IMR-90 (cell line): ENCODE measurements around the gene MOB3B. TPM values are rescaled to one million over a fixed set of nuclear protein-coding genes. Genes with fewer than 3 reads are reported as not detected.

Experiments used
- ATAC-seq: fragments of 200-7000 bp; cut with Tn5 transposase; 2 replicates; pipeline ENCODE4 v1.9.1; 2020; ENCODE audit warnings: low read depth, mild to moderate bottlenecking, moderate library complexity
- BruUV-seq: library from RNA; stranded (reverse); fragments of 400-500 nt; replicated peaks from 2 replicates; lab custom pipeline; 2021; lab: Mats Ljungman, UMichigan
- CTCF ChIA-PET: fragments of 300-600 bp; formaldehyde crosslinking; extraction: SDS; loops from one replicate; lab custom pipeline; 2021; ENCODE audit warnings: antibody characterized with exemption; lab: Yijun Ruan, JAX
- POLR2A ChIA-PET: fragments of 300-600 bp; sonication (Branson Sonifier 250); formaldehyde crosslinking; loops from one replicate; lab custom pipeline; 2022; ENCODE audit warnings: antibody characterized with exemption; ENCODE audit not compliant: unreplicated experiment; lab: Charles Lee
- DNase-seq: peaks from one replicate; pipeline ENCODE4 v3.0.0; 2013
- H2AFZ ChIP-seq: replicated peaks from 2 replicates; pipeline ENCODE3; 2013; ENCODE audit warnings: low read length, mild to moderate bottlenecking; ENCODE audit not compliant: poor library complexity
- H2AK5ac ChIP-seq: 2 replicates; pipeline ENCODE4 v1.6.1; 2013; ENCODE audit warnings: low read depth, low read length, inconsistent platforms
- H2AK9ac ChIP-seq: replicated peaks from 2 replicates; pipeline ENCODE3; 2013; ENCODE audit warnings: mild to moderate bottlenecking, low read depth, low read length, moderate library complexity; ENCODE audit not compliant: poor library complexity
- H2BK120ac ChIP-seq: 2 replicates; pipeline ENCODE4 v1.6.1; 2013; ENCODE audit warnings: low read depth, low read length, inconsistent platforms
- H2BK15ac ChIP-seq: 3 replicates; pipeline ENCODE4 v1.6.1; 2013; ENCODE audit warnings: low read depth, low read length, inconsistent platforms
- H2BK20ac ChIP-seq: 2 replicates; pipeline ENCODE4 v1.6.1; 2013; ENCODE audit warnings: low read depth, mild to moderate bottlenecking, inconsistent platforms, low read length, moderate library complexity
- H2BK5ac ChIP-seq: 2 replicates; pipeline ENCODE4 v1.6.1; 2013; ENCODE audit warnings: mild to moderate bottlenecking, low read depth, low read length, inconsistent platforms; ENCODE audit not compliant: poor library complexity, severe bottlenecking
- H3K14ac ChIP-seq: replicated peaks from 2 replicates; pipeline ENCODE4 v1.6.1; 2013; ENCODE audit warnings: low read depth, low read length, inconsistent platforms
- H3K18ac ChIP-seq: 2 replicates; pipeline ENCODE4 v1.6.1; 2013; ENCODE audit warnings: low read depth, low read length, control low read depth
- H3K23ac ChIP-seq: 2 replicates; pipeline ENCODE4 v1.6.1; 2013; ENCODE audit warnings: low read depth, low read length, inconsistent platforms
- H3K27ac ChIP-seq: 2 replicates; pipeline ENCODE4 v1.5.1; 2013; ENCODE audit warnings: mild to moderate bottlenecking, control low read depth, low read length; ENCODE audit not compliant: insufficient read depth
- H3K27me3 ChIP-seq: 2 replicates; pipeline ENCODE4 v1.6.1; 2013; ENCODE audit warnings: low read length; ENCODE audit not compliant: control insufficient read depth, insufficient read depth
- H3K36me3 ChIP-seq: 2 replicates; pipeline ENCODE4 v1.6.1; 2013; ENCODE audit warnings: low read length, mixed read lengths; ENCODE audit not compliant: control insufficient read depth, insufficient read depth
- H3K4ac ChIP-seq: 2 replicates; pipeline ENCODE4 v1.6.1; 2013; ENCODE audit warnings: low read depth, low read length, inconsistent platforms
- H3K4me1 ChIP-seq: 2 replicates; pipeline ENCODE4 v1.6.1; 2013; ENCODE audit warnings: low read length, mixed read lengths; ENCODE audit not compliant: control insufficient read depth, insufficient read depth
- H3K4me2 ChIP-seq: 2 replicates; pipeline ENCODE4 v1.6.1; 2013; ENCODE audit warnings: low read depth, mild to moderate bottlenecking, control low read depth, low read length, moderate library complexity
- H3K4me3 ChIP-seq: 2 replicates; pipeline ENCODE4 v1.5.1; 2013; ENCODE audit warnings: low read depth, mild to moderate bottlenecking, control low read depth, low read length, moderate library complexity; ENCODE audit not compliant: insufficient read depth
- H3K56ac ChIP-seq: 2 replicates; pipeline ENCODE4 v1.6.1; 2013; ENCODE audit warnings: low read length, inconsistent platforms; ENCODE audit not compliant: insufficient read depth; ENCODE audit errors: extremely low read depth
- H3K79me1 ChIP-seq, 2 experiments: 2 replicates each; pipeline ENCODE4 v1.6.1; 2013; ENCODE audit warnings: low read length in 2 of 2, inconsistent platforms in 1 of 2, low read depth in 1 of 2
- H3K9ac ChIP-seq: 2 replicates; pipeline ENCODE4 v1.6.1; 2013; ENCODE audit warnings: low read depth, low read length, control low read depth
- H3K9me1 ChIP-seq: 2 replicates; pipeline ENCODE4 v1.6.1; 2013; ENCODE audit warnings: low read length, inconsistent platforms; ENCODE audit not compliant: insufficient read depth
- H3K9me3 ChIP-seq: 2 replicates; pipeline ENCODE4 v1.6.1; 2013; ENCODE audit warnings: low read length; ENCODE audit not compliant: control insufficient read depth, insufficient read depth
- H4K20me1 ChIP-seq: 2 replicates; pipeline ENCODE4 v1.6.1; 2013; ENCODE audit warnings: low read length, inconsistent platforms; ENCODE audit not compliant: insufficient read depth
- H4K5ac ChIP-seq: 2 replicates; pipeline ENCODE4 v1.6.1; 2013; ENCODE audit warnings: mild to moderate bottlenecking, low read depth, low read length, control low read depth
- H4K8ac ChIP-seq, 2 experiments: 2 replicates each; pipeline ENCODE4 v1.6.1; 2013; ENCODE audit warnings: low read depth in 2 of 2, low read length in 2 of 2, control low read depth in 1 of 2, inconsistent platforms in 1 of 2
- H4K91ac ChIP-seq: 2 replicates; pipeline ENCODE4 v1.6.1; 2013; ENCODE audit warnings: low read depth, low read length, inconsistent platforms; ENCODE audit not compliant: insufficient read depth
- BHLHE40 ChIP-seq: fragments of 150-350 bp; IDR thresholded peaks from 2 replicates; pipeline ENCODE4 v1.6.1; 2016; ENCODE audit warnings: mild to moderate bottlenecking, low read depth, low read length
- FOS ChIP-seq: fragments of 150-350 bp; IDR thresholded peaks from 2 replicates; pipeline ENCODE4 v1.6.1; 2016; ENCODE audit warnings: low read depth, low read length
- MAZ ChIP-seq: IDR thresholded peaks from 2 replicates; pipeline ENCODE4 v1.6.1; 2012; ENCODE audit warnings: low read depth, mild to moderate bottlenecking, low read length, improper control_type of control experiment, moderate library complexity, borderline replicate concordance
- MXI1 ChIP-seq: IDR thresholded peaks from 2 replicates; pipeline ENCODE4 v1.6.1; 2012; ENCODE audit warnings: low read depth, mild to moderate bottlenecking, low read length, moderate library complexity, borderline replicate concordance
- RCOR1 ChIP-seq: IDR thresholded peaks from 2 replicates; pipeline ENCODE4 v1.6.1; 2012; ENCODE audit warnings: mild to moderate bottlenecking, low read length, improper control_type of control experiment; ENCODE audit not compliant: insufficient replicate concordance
- RFX5 ChIP-seq: IDR thresholded peaks from 2 replicates; pipeline ENCODE4 v1.8.0; 2012; ENCODE audit warnings: low read depth, mild to moderate bottlenecking, low read length, moderate library complexity
- WGBS, 2 experiments: methylation state at CpG; one replicate each; pipeline versions ENCODE4 v1.1.5 to v1.1.7; 2013; ENCODE audit warnings: missing lambda C conversion rate in 2 of 2; ENCODE audit not compliant: insufficient read length in 1 of 2; ENCODE audit errors: extremely low coverage in 2 of 2; 5-methylcytosine and 5-hydroxymethylcytosine counted together
- dilution Hi-C: fragments of 300-500 bp; cut with HindIII; formaldehyde crosslinking; loops from one replicate; pipeline ENCODE4 v1.14.3; 2018; ENCODE audit warnings: low sequenced_read_pairs; ENCODE audit not compliant: unreplicated experiment
- in situ Hi-C: fragments of 300-500 bp; cut with MboI; formaldehyde crosslinking; loops from 3 replicates; pipeline ENCODE4 v1.14.3; 2019; ENCODE audit warnings: low sequenced_read_pairs, inconsistent platforms, mixed read lengths
- intact Hi-C: fragments of 100-400 bp; cut with micrococcal nuclease; formaldehyde crosslinking; loops from 2 replicates; pipeline ENCODE4 v1.10.0; 2022
- polyA plus RNA-seq, 3 experiments: library from polyadenylated mRNA; depleted of rRNA; stranded (reverse); fragments of >200 nt; gene quantifications; 2 replicates each; pipeline ENCODE4 v1.2.3, GENCODE V29; 2012; ENCODE audit warnings: low replicate concordance in 1 of 3
- total RNA-seq: library from RNA; depleted of rRNA; stranded (reverse); fragments of >200 nt; gene quantifications from 2 replicates; pipeline ENCODE4 v1.2.3, GENCODE V29; 2012
- TF ChIP-seq, protein P1 (sequence below): fragments of 150-350 bp; IDR thresholded peaks from 2 replicates; pipeline ENCODE4 v1.6.1; 2017; ENCODE audit warnings: mild to moderate bottlenecking, antibody characterized with exemption, low read length, low read depth
- TF ChIP-seq, protein P2 (sequence below): conservative IDR thresholded peaks from 2 replicates; pipeline ENCODE4 v1.5.1; 2012; ENCODE audit warnings: mild to moderate bottlenecking, low read depth, low read length, improper control_type of control experiment

The MOB3B gene
- total and polyA plus RNA-seq, 2 of the 4 experiments (the other 2 are of a cell fraction): under 0.01 to 0.02 TPM

DNA sequence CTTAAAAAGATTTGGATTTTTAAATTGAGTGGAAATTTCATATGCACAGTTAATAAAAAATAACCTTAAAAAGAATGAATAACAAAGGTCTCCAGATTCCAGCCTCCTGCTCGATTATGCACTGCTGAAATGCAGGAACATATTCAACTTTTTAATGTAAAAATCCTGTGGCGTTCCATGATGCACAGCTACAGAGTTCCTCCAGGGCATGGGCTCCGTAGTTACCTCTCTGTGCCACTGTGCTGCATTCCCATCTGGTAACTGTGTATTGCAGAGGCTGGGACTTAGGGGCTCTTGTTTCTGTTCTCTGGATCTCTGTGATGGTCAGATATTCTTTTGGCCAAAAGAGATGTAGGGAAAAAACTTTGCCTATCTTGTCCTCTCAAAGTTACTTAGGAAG, 201.1 kb downstream of the MOB3B start:
- CTCF ChIA-PET: no interaction called here
- Histone ChIP-seq H3K14ac (no peak overlapping the region), H3K9me1 (no peaks in the 10 kb centered on the region), H3K27me3 (peaks cover 12% of the 10 kb centered on the region), H4K20me1 (no peaks in the 10 kb centered on the region), H2BK20ac (no peak overlapping the region), H4K8ac (no peak overlapping the region), H3K79me1 (no peaks in the 10 kb centered on the region), H3K9me3 (no peaks in the 10 kb centered on the region), H2AFZ (no peak overlapping the region), H3K27ac (no peak overlapping the region), H2AK5ac (no peak overlapping the region), H2BK120ac (no peak overlapping the region), H3K4me2 (no peak overlapping the region), H3K18ac (no peak overlapping the region), H3K4me1 (no peaks in the 10 kb centered on the region), H3K9ac (no peak overlapping the region), H2BK5ac (no peak overlapping the region), H3K56ac (no peak overlapping the region), H3K4ac (no peak overlapping the region), H3K4me3 (no peak overlapping the region), H3K36me3 (no peaks in the 10 kb centered on the region), H2BK15ac (no peak overlapping the region), H2AK9ac (no peak overlapping the region), H4K91ac (no peak overlapping the region), H3K23ac (no peak overlapping the region), H4K5ac (no peak overlapping the region)
- dilution Hi-C loops (no loop called here), in situ Hi-C loops (no loop called here), intact Hi-C loops (no loop called here)
- ATAC-seq: no peak
- 20% methylated on average over 1 of the region's 3 CpGs; no CpG with 5 or more reads in 1 of the 2 experiments for WGBS, 2 experiments
- POLR2A ChIA-PET: no interaction called here
- BruUV-seq: no TSS peak
- DNase-seq: no peak
- TF ChIP-seq BHLHE40: no peak
- TF ChIP-seq, protein P1, sequence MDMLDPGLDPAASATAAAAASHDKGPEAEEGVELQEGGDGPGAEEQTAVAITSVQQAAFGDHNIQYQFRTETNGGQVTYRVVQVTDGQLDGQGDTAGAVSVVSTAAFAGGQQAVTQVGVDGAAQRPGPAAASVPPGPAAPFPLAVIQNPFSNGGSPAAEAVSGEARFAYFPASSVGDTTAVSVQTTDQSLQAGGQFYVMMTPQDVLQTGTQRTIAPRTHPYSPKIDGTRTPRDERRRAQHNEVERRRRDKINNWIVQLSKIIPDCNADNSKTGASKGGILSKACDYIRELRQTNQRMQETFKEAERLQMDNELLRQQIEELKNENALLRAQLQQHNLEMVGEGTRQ: no peak
- TF ChIP-seq RCOR1: no peak
- TF ChIP-seq MAZ: no peak
- TF ChIP-seq, protein P2, sequence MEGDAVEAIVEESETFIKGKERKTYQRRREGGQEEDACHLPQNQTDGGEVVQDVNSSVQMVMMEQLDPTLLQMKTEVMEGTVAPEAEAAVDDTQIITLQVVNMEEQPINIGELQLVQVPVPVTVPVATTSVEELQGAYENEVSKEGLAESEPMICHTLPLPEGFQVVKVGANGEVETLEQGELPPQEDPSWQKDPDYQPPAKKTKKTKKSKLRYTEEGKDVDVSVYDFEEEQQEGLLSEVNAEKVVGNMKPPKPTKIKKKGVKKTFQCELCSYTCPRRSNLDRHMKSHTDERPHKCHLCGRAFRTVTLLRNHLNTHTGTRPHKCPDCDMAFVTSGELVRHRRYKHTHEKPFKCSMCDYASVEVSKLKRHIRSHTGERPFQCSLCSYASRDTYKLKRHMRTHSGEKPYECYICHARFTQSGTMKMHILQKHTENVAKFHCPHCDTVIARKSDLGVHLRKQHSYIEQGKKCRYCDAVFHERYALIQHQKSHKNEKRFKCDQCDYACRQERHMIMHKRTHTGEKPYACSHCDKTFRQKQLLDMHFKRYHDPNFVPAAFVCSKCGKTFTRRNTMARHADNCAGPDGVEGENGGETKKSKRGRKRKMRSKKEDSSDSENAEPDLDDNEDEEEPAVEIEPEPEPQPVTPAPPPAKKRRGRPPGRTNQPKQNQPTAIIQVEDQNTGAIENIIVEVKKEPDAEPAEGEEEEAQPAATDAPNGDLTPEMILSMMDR: no peak
- TF ChIP-seq FOS: no peak
- TF ChIP-seq RFX5: no peak
- no peak for TF ChIP-seq MXI1
